Motor neuron (in vitro differentiated cells): ENCODE results near the gene ABLIM1. TPM values are rescaled to one million over a fixed set of nuclear protein-coding genes. Genes with fewer than 3 reads are reported as not detected.

ENCODE experiments used
- ATAC-seq, 8 experiments: fragments of 200-7000 bp; cut with Tn5 transposase; replicated peaks in 6 of 8; 2 replicates each; pipeline ENCODE4 v1.8.0; 2021; ENCODE audit warnings: mild to moderate bottlenecking in 8 of 8, moderate library complexity in 8 of 8
- H3K27ac ChIP-seq, 2 donors: fragments of 250-450 bp; sonication (Bioruptor Pico); 2 replicates each; pipeline ENCODE4 v1.9.0; 2021; ENCODE audit warnings: antibody characterized with exemption in 2 of 2, mild to moderate bottlenecking in 2 of 2, moderate library complexity in 1 of 2
- H3K4me1 ChIP-seq, 2 donors: fragments of 250-450 bp; sonication (Bioruptor Pico); replicated peaks in 1 of 2; 2 replicates each; pipeline ENCODE4 v1.6.1; 2021; ENCODE audit warnings: antibody characterized with exemption in 2 of 2, mild to moderate bottlenecking in 2 of 2, moderate library complexity in 1 of 2
- H3K4me3 ChIP-seq, 5 donors: fragments of 250-450 bp; sonication (Bioruptor Pico); 2 replicates each; pipeline ENCODE4 v1.9.0; 2021; ENCODE audit warnings: antibody characterized with exemption in 5 of 5, mild to moderate bottlenecking in 5 of 5, moderate library complexity in 4 of 5
- WGBS, 10 experiments: fragments of 450-650 bp; shearing (Covaris generic); methylation state at CpG; one replicate each; pipeline ENCODE4 v1.0.0; 2022; 5-methylcytosine and 5-hydroxymethylcytosine counted together
- in situ Hi-C, 9 experiments: fragments of 400-800 bp; cut with MboI; loops; one replicate each; pipeline ENCODE4 v1.15.0; 2021; ENCODE audit warnings: low sequenced_read_pairs in 9 of 9, low pct_unique_long_range_greater_than_20kb in 2 of 9; ENCODE audit not compliant: unreplicated experiment in 9 of 9
- total RNA-seq, 8 experiments: library from RNA; unstranded; fragments of 300-600 nt; gene quantifications; 2 replicates each; pipeline versions ENCODE4 v1.2.3 to v1.2.4, GENCODE V29; 2022

The ABLIM1 gene
- total RNA-seq, 8 experiments from 2014 or later = 14.2 to 129 (median 32.4) TPM

DNA sequence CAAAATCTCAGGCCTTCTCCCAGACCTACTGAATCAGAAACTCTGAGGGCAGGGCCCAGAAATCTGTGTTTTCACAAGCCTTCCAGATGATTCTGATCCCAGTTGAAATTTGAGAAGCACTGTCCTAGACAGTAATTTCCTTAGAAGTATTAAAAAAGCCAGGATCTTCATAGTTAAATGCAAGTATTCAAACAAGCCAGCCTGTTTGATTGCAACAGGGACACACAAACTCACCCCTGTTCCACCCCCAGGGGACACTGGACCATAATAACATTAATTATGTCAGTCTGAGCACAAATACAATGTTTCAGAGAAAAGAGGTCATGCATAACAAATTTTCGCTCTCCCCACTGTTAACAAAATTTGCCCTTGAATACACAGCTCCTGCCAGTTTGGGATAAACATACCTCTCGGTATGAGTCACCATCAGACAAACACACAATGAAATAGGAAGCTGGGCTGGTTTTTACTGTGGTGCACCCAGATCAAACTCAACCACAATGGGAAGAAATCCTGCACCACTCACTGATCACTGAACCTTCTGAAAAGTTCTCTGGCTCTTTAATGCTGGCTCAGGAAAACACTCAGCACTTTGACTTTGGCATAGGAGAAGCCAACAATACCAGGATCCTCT is 34.3 kb downstream of the ABLIM1 start:
- ATAC-seq = peak; percentile 42 to 96 (median 79)
- Histone ChIP-seq H3K4me1 (peaks cover 3 to 14% of the 10 kb centered on the region in 2 donors), H3K27ac (peak overlapping the region in 1 of 2 donors; percentile 44), H3K4me3 (no peak overlapping the region)
- WGBS, 10 experiments = 0 to 41% (median 29%) methylated on average over 1 to 2 of the region's 2 CpGs; no CpG with 5 or more reads in 4 of the 10 experiments
- in situ Hi-C loops = no loop called here

DNA sequence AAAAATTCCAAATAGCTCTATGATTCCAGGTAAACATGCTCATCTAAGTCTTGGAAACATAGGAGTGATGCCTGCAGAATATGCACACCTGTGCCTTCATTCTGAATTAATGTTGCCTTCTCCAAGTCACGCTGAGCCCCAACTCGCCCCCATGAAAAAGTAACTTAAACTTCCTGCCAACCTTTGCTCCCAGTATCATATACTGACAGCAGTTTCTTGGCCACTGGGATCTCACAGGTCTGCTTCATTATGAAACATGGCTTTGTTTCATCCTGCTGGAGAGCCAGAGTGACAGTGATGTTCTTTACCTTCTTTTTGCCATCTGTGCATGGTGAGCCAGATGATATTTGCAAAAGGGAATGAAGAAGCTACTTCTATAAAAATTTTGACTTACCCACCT is 34.9 kb downstream of the ABLIM1 start:
- ATAC-seq = no peak
- 50 to 100% (median 83%) methylated on average over 1 to 2 of the region's 2 CpGs; no CpG with 5 or more reads in 5 of the 10 experiments for WGBS, 10 experiments
- Histone ChIP-seq H3K4me1 (peaks cover under 1 to 8% of the 10 kb centered on the region in 2 donors), H3K27ac (no peak overlapping the region), H3K4me3 (no peak overlapping the region)
- in situ Hi-C loops = no loop called here

DNA sequence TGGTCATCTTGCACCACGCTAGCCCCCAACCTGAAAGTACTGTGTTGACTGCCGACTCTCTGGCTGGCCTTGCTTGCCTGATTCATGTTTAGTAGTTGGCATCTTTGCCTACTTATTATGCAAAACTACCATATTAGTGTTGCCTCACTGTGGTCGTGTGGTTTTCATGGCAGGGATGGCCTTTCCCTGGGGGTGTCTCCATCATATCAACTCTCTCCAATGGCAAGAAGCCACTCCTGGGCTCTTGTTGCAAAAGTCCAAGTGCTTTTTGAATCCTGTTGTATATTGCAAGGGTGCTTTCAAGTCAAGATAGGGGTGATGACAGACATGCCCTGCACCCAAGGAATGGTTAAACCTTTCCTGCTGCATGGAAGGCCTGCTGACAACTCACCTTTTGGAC is 39.4 kb downstream of the ABLIM1 start:
- ATAC-seq = no peak
- H3K27ac ChIP-seq = no peak overlapping the region
- 20 to 86% (median 54%) methylated on average over 1 to 2 of the region's 3 CpGs; no CpG with 5 or more reads in 4 of the 10 experiments for WGBS, 10 experiments
- peaks cover 0 to 3% of the 10 kb centered on the region in 2 donors for H3K4me1 ChIP-seq
- in situ Hi-C loops = no loop called here
- H3K4me3 ChIP-seq = no peak overlapping the region

DNA sequence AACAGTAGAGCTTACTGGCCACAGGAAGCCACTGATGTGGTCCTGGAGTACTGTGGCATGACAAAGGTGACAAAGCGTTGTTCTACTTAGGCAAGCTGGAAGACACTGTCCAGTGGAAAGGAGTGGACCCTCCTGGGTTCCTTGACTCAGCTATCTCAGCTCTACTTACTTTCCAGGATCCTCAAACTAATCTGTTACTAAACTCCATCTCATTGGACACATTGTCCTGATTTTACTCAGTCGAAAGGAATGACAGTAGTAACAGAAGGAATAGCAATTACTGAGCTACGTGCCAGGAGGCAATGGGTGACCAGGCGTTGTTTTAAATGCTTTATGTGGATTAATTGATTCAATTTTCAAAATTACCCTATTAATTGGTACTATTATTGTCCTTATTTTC is 41.6 kb downstream of the ABLIM1 start:
- no peak for ATAC-seq
- in situ Hi-C loops = no loop called here
- H3K27ac ChIP-seq = no peak overlapping the region
- H3K4me1 ChIP-seq = no peaks in the 10 kb centered on the region
- H3K4me3 ChIP-seq = no peak overlapping the region
- 57 to 100% (median 88%) methylated on average over 1 to 4 of the region's 4 CpGs; no CpG with 5 or more reads in 2 of the 10 experiments for WGBS, 10 experiments

DNA sequence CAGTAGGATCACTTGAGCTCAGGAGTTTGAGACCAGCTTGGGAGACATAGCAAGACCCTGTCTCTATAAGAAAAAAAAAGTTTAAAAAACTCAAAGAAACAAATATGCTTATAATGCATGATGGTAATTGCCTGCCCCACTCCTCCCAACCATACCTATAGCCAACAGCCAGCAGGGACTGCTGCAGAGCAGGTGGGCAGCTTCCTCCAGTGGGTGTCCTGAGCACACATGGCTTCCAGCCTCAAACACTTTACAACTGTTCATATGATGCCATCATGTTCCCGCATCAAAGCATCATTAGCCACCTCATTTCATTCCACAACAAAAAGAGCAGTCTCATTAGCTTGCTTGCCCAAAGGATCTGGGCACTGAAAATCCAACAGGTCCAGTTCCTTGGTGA is 42.0 kb downstream of the ABLIM1 start:
- Histone ChIP-seq H3K4me3 (no peak overlapping the region), H3K27ac (no peak overlapping the region), H3K4me1 (no peaks in the 10 kb centered on the region)
- 25 to 100% (median 92%) methylated on average over 1 of the region's 1 CpG; no CpG with 5 or more reads in 6 of the 10 experiments for WGBS, 10 experiments
- ATAC-seq = peak in 1 of 8 experiments; percentile 20
- in situ Hi-C loops = no loop called here

DNA sequence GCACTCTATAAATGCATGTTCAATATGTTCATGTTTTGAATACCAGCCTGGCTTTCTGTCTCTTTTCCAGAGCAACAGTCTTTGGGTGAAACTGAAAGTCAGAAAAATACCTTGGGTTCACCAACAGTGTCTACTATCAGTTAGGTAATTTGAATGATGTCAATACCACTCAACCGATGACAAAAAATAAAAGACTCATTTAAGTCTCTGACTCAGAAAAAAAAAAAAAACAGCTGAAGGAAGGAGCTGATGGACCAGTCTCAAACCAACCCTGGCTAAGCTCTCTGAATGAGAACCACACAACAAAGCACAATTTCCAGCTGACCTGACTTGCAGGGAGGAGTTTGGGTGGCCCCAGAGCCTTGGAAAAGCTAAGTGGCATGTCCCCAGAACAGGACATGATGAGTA is 42.5 kb downstream of the ABLIM1 start:
- in situ Hi-C loops = no loop called here
- WGBS, 10 experiments = 29 to 100% (median 83%) methylated on average over 1 of the region's 1 CpG; no CpG with 5 or more reads in 4 of the 10 experiments
- peak in 2 of 8 experiments; percentile 28 to 40 for ATAC-seq
- no peak overlapping the region for H3K27ac ChIP-seq
- no peak overlapping the region for H3K4me3 ChIP-seq
- no peaks in the 10 kb centered on the region for H3K4me1 ChIP-seq

DNA sequence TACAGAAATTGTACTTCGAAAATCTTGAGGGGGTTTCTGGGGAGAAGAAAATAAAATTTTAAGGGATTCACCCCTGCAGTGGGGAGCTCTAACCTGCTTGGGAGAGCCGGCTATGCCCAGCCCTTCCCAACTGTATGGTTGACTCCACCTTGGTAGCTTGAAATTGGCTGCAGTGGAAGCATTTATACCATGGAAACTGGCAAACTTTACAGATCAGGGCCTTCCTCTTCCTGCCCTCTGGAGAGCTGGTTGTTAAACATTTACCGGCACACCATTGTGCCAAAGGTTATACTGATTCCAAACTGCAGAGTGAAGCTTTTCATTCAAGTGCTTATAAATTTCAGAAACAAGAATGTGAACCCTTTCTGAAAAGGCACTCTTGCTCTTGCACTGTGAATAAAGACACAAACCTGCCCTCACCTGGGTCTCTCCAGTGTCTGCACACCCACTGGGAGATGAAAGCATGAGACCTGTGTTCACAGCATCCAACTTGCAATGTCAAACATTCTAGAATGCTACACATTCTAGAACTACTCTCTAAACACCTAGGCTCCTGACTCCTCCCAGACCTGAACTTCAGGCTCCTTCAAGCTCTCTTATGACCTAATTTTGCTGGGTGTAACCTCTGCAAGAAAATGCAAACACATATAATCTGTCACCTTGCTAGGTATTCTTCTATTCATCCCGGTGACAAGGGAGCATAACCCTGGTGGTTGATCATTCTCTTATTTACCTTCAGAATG is 44.7 kb downstream of the ABLIM1 start:
- no peak overlapping the region for H3K4me3 ChIP-seq
- WGBS, 10 experiments = 46 to 100% (median 63%) methylated on average over 1 to 4 of the region's 4 CpGs; no CpG with 5 or more reads in 1 of the 10 experiments
- no peak overlapping the region for H3K27ac ChIP-seq
- ATAC-seq = no peak
- H3K4me1 ChIP-seq = no peaks in the 10 kb centered on the region
- in situ Hi-C loops = no loop called here

DNA sequence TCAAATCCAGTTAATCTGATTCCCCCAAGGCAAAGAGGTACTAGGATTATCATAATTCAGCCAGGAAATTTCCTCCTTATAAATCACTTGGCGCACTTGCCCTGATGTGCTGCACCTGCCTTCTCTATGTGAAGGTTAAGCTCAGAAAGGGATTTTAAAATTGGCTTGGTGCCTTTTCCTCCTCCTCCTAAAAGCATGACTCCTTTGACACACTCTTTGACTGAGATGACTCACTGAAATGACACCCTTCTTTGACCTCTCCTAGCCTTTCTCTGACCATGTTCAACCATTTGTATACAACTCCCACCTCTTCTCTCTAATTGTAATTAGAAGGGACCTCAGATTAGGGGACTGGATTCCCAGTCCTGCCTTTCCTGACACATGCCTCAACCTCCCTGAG is 46.5 kb downstream of the ABLIM1 start:
- Histone ChIP-seq H3K4me1 (no peaks in the 10 kb centered on the region), H3K4me3 (no peak overlapping the region), H3K27ac (no peak overlapping the region)
- 100% methylated on average over 1 of the region's 1 CpG; no CpG with 5 or more reads in 7 of the 10 experiments for WGBS, 10 experiments
- in situ Hi-C loops = no loop called here
- ATAC-seq = peak in 4 of 8 experiments; percentile 15 to 30 (median 26)

DNA sequence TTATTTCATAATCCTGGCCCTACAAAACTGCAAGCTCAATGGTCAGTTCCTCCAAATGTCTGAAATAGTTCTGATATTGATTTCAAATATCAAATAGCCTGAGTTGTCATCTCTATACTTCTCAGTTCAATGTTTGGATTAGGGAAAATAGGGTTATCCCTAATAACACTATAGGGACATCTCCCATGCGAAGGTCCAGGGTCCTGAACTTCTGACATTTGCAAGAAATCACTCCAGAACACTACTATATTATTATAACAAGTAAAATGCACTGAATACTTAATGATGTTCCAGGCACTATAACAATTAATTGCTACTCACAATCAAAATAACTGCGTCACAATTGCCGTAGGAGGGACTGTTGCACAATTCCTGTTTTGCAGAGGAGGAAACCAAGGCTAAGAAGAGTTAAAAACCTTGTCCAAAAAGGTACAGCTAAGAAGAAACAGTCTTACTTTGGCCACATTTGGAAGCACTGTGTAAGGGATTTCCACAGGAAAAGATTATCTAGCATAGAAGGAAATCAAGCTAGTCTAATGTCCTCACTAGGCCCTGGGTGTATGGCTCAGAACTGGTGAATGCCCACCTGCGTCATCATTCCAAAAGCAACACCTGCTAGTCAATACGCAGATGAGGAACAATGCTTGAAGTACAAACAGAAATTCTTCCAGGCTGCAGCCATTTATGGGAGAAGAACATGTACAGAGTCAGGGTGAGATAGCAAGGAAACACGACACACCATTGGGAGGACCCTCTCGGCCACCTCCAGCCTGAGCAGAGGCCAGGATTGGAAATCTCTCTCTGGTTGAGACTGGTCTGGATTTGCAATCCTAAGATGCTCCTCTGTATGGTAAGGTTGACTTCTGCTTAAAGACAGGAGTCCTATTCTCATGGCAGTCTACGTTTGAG is 48.3 kb downstream of the ABLIM1 start:
- Histone ChIP-seq H3K4me3 (no peak overlapping the region), H3K4me1 (no peaks in the 10 kb centered on the region), H3K27ac (no peak overlapping the region)
- ATAC-seq = no peak
- in situ Hi-C loops = no loop called here
- WGBS, 10 experiments = 40 to 100% (median 91%) methylated on average over 1 to 7 of the region's 8 CpGs

DNA sequence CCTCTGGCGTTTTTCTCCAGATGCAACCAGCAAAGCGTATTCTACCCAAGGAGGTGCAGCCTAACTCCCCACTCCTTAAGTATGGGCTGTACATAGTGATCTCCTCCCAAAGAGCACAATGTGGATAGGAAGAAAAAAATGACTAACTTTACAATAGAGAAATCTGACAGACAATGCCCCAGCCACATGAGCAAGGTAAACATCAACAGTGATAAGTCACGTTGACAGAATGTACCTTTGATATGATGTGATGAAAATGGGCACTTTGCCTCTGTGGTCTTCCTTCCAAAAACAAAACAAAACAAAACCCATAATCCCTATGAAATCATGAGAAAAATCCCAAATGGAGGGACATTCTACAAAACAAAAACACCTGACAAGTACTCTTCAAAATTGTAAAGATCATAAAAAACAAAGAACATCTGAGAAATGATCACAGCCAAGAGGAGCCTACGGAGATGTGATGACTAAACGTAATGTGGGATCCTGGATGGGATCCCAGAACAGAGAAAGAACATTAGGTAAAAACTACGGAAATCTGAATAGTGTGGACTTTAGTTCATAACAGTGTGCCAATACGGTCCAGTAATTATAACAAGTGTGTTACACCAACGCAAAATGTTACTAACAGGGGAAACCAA is 50.6 kb downstream of the ABLIM1 start:
- WGBS, 10 experiments = 49 to 100% (median 82%) methylated on average over 1 to 8 of the region's 8 CpGs
- no peak for ATAC-seq
- Histone ChIP-seq H3K4me3 (no peak overlapping the region), H3K4me1 (no peaks in the 10 kb centered on the region), H3K27ac (no peak overlapping the region)
- in situ Hi-C loops = no loop called here

DNA sequence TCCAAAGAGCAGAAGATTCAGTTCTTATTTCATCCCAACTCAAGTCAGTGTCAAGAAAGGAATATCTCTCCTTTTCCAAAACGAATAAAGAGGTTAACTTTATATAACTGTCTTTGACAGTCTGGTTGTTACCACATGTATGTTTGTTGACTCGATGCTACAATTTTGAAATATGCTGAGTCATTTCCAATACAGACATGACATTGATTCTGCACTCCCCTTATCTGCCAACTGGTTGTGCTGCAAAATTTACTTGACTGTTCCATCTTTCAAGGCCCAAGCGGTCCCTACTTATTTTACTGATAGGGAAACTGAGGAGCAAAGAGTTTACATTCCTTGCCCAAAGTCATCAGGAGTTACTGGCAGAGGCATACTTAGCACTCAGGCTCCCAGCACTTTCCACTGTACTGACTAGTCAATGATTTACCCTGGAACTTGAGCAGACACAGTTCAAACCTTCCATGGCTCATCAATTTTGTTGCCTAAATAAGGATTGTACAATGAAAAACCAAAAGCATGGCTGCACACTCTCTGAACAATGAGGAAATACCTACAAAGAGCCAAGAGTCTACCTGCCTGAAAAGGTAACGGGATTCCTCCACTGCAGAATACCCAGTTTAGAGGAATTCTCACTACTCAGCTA is 52.8 kb downstream of the ABLIM1 start:
- in situ Hi-C loops = no loop called here
- 0 to 100% (median 72%) methylated on average over 1 to 4 of the region's 4 CpGs; no CpG with 5 or more reads in 1 of the 10 experiments for WGBS, 10 experiments
- no peak overlapping the region for H3K4me3 ChIP-seq

More for the DNA sequence above, 52.8 kb downstream of the ABLIM1 start:
- H3K27ac ChIP-seq = no peak overlapping the region
- ATAC-seq = peak in 1 of 8 experiments; percentile 24
- no peaks in the 10 kb centered on the region for H3K4me1 ChIP-seq
